Psoas muscle (tissue), 8 donors: ENCODE data around the gene DBH. TPM values are rescaled to one million over a fixed set of nuclear protein-coding genes. Genes with fewer than 3 reads are reported as not detected.

Experiments used
- ATAC-seq, 4 donors: fragments of 200-7000 bp; cut with Tn5 transposase; one replicate each; pipeline ENCODE4 v1.9.1; 2020; ENCODE audit warnings: moderate library complexity in 3 of 4, mild to moderate bottlenecking in 2 of 4
- DNase-seq, 2 donors: peaks; one replicate each; pipeline ENCODE4 v3.0.0-alpha.2; 2020
- H3K27ac ChIP-seq: fragments of 200-600 bp; one replicate; pipeline ENCODE4 v1.8.0; 2022
- H3K27me3 ChIP-seq, 3 donors: fragments of 200-600 bp in 1 of 3; one replicate each; pipeline versions ENCODE4 v1.6.1 to v1.8.0; 2013 to 2022; ENCODE audit warnings: low read length in 2 of 3, mild to moderate bottlenecking in 2 of 3, moderate library complexity in 1 of 3; ENCODE audit not compliant: insufficient read depth in 3 of 3
- H3K36me3 ChIP-seq, 2 donors: fragments of 200-600 bp in 1 of 2; one replicate each; pipeline versions ENCODE4 v1.6.1 to v1.8.0; 2013 to 2022; ENCODE audit warnings: low read depth in 1 of 2, mild to moderate bottlenecking in 1 of 2, moderate library complexity in 1 of 2; ENCODE audit not compliant: insufficient read depth in 1 of 2
- H3K4me1 ChIP-seq: fragments of 200-600 bp; one replicate; pipeline ENCODE4 v1.8.0; 2022
- H3K4me3 ChIP-seq: fragments of 200-600 bp; one replicate; pipeline ENCODE4 v1.8.0; 2022; ENCODE audit warnings: mild to moderate bottlenecking
- H3K9me3 ChIP-seq: fragments of 200-600 bp; one replicate; pipeline ENCODE4 v1.8.0; 2022
- CTCF ChIP-seq: fragments of 200-600 bp; IDR thresholded peaks from one replicate; pipeline ENCODE4 v1.8.0; 2022; ENCODE audit warnings: antibody characterized with exemption
- WGBS, 3 donors: extraction: QIAGEN DNeasy Blood & Tissue Kit; methylation state at CpG; one replicate each; pipeline versions ENCODE4 v1.1.6 to v1.1.7; 2013; 5-methylcytosine and 5-hydroxymethylcytosine counted together
- intact Hi-C, 2 donors: fragments of 100-400 bp; cut with DNase I; formaldehyde crosslinking; loops; one replicate each; pipeline versions ENCODE4 v1.11.0 to v1.14.2; 2022
- polyA plus RNA-seq, 3 donors: library from polyadenylated mRNA; stranded (reverse); fragments of 200-250 nt; gene quantifications; one replicate each; pipeline ENCODE4 v1.2.3, GENCODE V29; 2013
- total RNA-seq, 4 donors: library from RNA; stranded (reverse); fragmentation: NEBNext Ultra II Directional in 2 of 4; extraction: Animal tissue kit (Norgen Biotek cat#: 25700) in 2 of 4; gene quantifications; one replicate each; pipeline versions ENCODE4 v1.2.1 to v1.2.4, GENCODE V29; 2021 to 2023
- donor health status: healthy with polysubstance abuse.
- donor health status: DM: no; HTN: no; CAD: no; lungs with moderate emphysema.
- donor health status: Bipolar disorder and iron deficiency.
- donor health status: healthy.
- donor health status: DM: yes; HTN: yes; CAD: no.
- donor health status: DM: no; HTN: no; CAD: no.
- donor health status: DM: no; HTN: no; CAD: no.
- donor health status: DM: yes; HTN: yes; CAD: no.

Gene DBH
- total and polyA plus RNA-seq, 7 donors: 0.01 to 0.30 (median 0.05) TPM; not detected in 3

GRCh38 chr9:133691191-133691590, 55.0 kb downstream of the DBH start:
- Histone ChIP-seq H3K27ac (no peak overlapping the region), H3K4me1 (no peaks in the 10 kb centered on the region), H3K4me3 (no peak overlapping the region), H3K9me3 (no peaks in the 10 kb centered on the region), H3K27me3 (no peaks in the 10 kb centered on the region), H3K36me3 (no peaks in the 10 kb centered on the region)
- WGBS, 3 donors: 73 to 89% (median 87%) methylated on average over 4 of the region's 4 CpGs
- intact Hi-C loops: no loop called here
- DNase-seq (peak; percentile 5 to 40), ATAC-seq (no peak)
- TF ChIP-seq CTCF: no peak

GRCh38 chr9:133691626-133692363, 55.6 kb downstream of the DBH start:
- no peaks in the 10 kb centered on the region for H3K36me3 ChIP-seq
- intact Hi-C loops: no loop called here
- ATAC-seq (no peak), DNase-seq (peak in 1 of 2 donors; percentile 48)
- H3K4me3 ChIP-seq: no peak overlapping the region
- no peak overlapping the region for H3K27ac ChIP-seq
- WGBS, 3 donors: 91 to 93% (median 92%) methylated on average over 18 to 19 of the region's 19 CpGs
- H3K27me3 ChIP-seq: peaks cover 0 to 5% (median 0%) of the 10 kb centered on the region in 3 donors
- no peaks in the 10 kb centered on the region for H3K4me1 ChIP-seq
- no peaks in the 10 kb centered on the region for H3K9me3 ChIP-seq
- TF ChIP-seq CTCF: no peak

- TF ChIP-seq CTCF: no peak
- H3K36me3 ChIP-seq: no peaks in the 10 kb centered on the region
- H3K27ac ChIP-seq: no peak overlapping the region
- 91 to 94% (median 94%) methylated on average over 25 of the region's 25 CpGs for WGBS, 3 donors
- DNase-seq (peak; percentile 7 to 29), ATAC-seq (no peak)
- no peak overlapping the region for H3K4me3 ChIP-seq
- peaks cover 0 to 8% (median 0%) of the 10 kb centered on the region in 3 donors for H3K27me3 ChIP-seq
- H3K9me3 ChIP-seq: no peaks in the 10 kb centered on the region
- no peaks in the 10 kb centered on the region for H3K4me1 ChIP-seq
- intact Hi-C loops: no loop called here
Observed at GRCh38 chr9:133692364-133692985, 56.3 kb downstream of the DBH start.

GRCh38 chr9:133693116-133693515, 57.0 kb downstream of the DBH start:
- no peak overlapping the region for H3K4me3 ChIP-seq
- H3K36me3 ChIP-seq: no peaks in the 10 kb centered on the region
- 92 to 95% (median 93%) methylated on average over 10 of the region's 10 CpGs for WGBS, 3 donors
- H3K27ac ChIP-seq: no peak overlapping the region
- H3K9me3 ChIP-seq: no peaks in the 10 kb centered on the region
- intact Hi-C loops: no loop called here
- H3K27me3 ChIP-seq: peaks cover 0 to 8% (median 0%) of the 10 kb centered on the region in 3 donors
- no peaks in the 10 kb centered on the region for H3K4me1 ChIP-seq
- DNase-seq (peak; percentile 2 to 38), ATAC-seq (no peak)
- no peak for TF ChIP-seq CTCF
